Measurements from ENCODE around the gene ADD1. TPM values are rescaled to one million over a fixed set of nuclear protein-coding genes. Genes with fewer than 3 reads are reported as not detected.
A peak's percentile ranks its signal among the peaks of the same experiment; 100 is the strongest.
"Not testable (repeated sequence)": the region's sequence is repeated elsewhere in the genome, so short reads cannot be mapped to it uniquely, and the experiment has no call there.

Gene ADD1
- total RNA-seq, 4 donors from 2014 or later: 253 to 402 (median 311) TPM

- H3K27me3 ChIP-seq: no peaks in the 10 kb centered on the region
- WGBS: 79% methylated on average over 19 of the region's 20 CpGs
- TF ChIP-seq POLR2A (IDR thresholded peaks at IDR 0.05; ENCODE audit: low read depth): no peak
- TF ChIP-seq POLR2AphosphoS5 (IDR thresholded peaks at IDR 0.05): no peak
- TF ChIP-seq CTCF (IDR thresholded peaks at IDR 0.05): no peak
- no peak for TF ChIP-seq EP300 (IDR thresholded peaks at IDR 0.05)
- H3K36me3 ChIP-seq: peaks cover 27 to 54% (median 47%) of the 10 kb centered on the region in 4 donors
- H3K4me3 ChIP-seq: peak overlapping the region; percentile 82 to 97 (median 90)
- peaks cover 46 to 55% (median 55%) of the 10 kb centered on the region in 4 donors for H3K4me1 ChIP-seq
- intact Hi-C loops (cut with DNase I): loop anchor here (2.0 to 10.0 kb wide), 2 partner anchors 93 to 171 kb away; partner anchors contain the start of gene ADD1
- H3K9me3 ChIP-seq: no peaks in the 10 kb centered on the region
- peak overlapping the region; percentile 80 to 96 (median 94) for H3K27ac ChIP-seq (replicated peaks in 1 of 4)
- no peak for DNase-seq (ENCODE audit: extremely low spot score)
These were observed 92.4 kb downstream of the ADD1 start for GRCh38 chr4:2935762-2936743.

GRCh38 chr4:2936773-2937145, 93.1 kb downstream of the ADD1 start:
- WGBS: 64% methylated on average over 6 of the region's 6 CpGs
- peaks cover 34 to 54% (median 48%) of the 10 kb centered on the region in 4 donors for H3K36me3 ChIP-seq
- DNase-seq (ENCODE audit: extremely low spot score): no peak
- intact Hi-C loops (cut with DNase I): loop anchor here (10.0 kb wide), 1 partner anchor 172 kb away; no protein-coding TSS in a partner anchor
- H3K4me3 ChIP-seq: no peak overlapping the region
- TF ChIP-seq POLR2AphosphoS5 (IDR thresholded peaks at IDR 0.05): no peak
- TF ChIP-seq CTCF (IDR thresholded peaks at IDR 0.05): no peak
- TF ChIP-seq EP300 (IDR thresholded peaks at IDR 0.05): no peak
- TF ChIP-seq POLR2A (IDR thresholded peaks at IDR 0.05; ENCODE audit: low read depth): no peak
- H3K9me3 ChIP-seq: no peaks in the 10 kb centered on the region
- H3K27ac ChIP-seq (replicated peaks in 1 of 4): no peak overlapping the region
- H3K27me3 ChIP-seq: no peaks in the 10 kb centered on the region
- H3K4me1 ChIP-seq: peaks cover 39 to 48% (median 48%) of the 10 kb centered on the region in 4 donors

DNA sequence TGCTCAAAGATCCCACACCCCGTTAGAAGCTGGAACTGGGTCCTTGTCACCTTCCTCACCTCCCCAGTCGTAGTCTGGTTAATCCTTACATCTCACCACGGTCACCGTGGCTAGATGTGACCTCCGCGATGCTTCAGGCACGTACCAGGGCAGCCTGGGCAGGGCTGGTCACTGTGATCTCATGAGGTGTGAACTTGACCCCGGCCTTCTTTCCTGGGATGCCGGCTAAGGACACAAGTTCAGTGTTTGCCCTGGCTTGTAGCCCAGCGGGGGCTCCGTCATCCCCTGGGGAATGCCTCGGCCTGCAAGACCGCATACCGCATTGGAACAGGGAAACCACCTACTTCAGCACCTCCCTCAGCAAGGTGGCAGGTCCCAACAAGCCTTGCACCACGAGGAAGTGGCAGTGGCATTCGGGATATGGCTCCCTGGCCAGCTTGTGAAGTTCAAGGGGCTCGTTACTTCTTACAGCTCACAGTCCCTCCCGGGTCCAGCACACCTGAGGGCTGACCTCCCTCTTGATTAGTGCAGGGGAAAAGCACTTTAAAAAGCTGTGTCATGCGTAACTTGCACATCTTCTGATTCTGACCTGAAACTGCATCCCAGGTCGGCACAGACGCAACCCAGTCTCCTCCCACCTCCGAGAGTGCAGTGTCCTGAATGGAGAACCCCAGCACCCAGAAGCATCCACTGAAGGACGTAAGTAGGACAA, 93.7 kb downstream of the ADD1 start:
- peaks cover 37 to 57% (median 52%) of the 10 kb centered on the region in 4 donors for H3K36me3 ChIP-seq
- TF ChIP-seq POLR2AphosphoS5 (IDR thresholded peaks at IDR 0.05): peak in 1 of 2 donors; percentile 4
- no peak for TF ChIP-seq EP300 (IDR thresholded peaks at IDR 0.05)
- no peak for TF ChIP-seq POLR2A (IDR thresholded peaks at IDR 0.05; ENCODE audit: low read depth)
- TF ChIP-seq CTCF (IDR thresholded peaks at IDR 0.05): no peak
- intact Hi-C loops (cut with DNase I): loop anchor here (10.0 kb wide), 1 partner anchor 173 kb away; no protein-coding TSS in a partner anchor
- H3K27me3 ChIP-seq: no peaks in the 10 kb centered on the region
- 78% methylated on average over 23 of the region's 23 CpGs for WGBS
- no peak overlapping the region for H3K27ac ChIP-seq (replicated peaks in 1 of 4)
- H3K9me3 ChIP-seq: no peaks in the 10 kb centered on the region
- peaks cover 34 to 43% (median 42%) of the 10 kb centered on the region in 4 donors for H3K4me1 ChIP-seq
- H3K4me3 ChIP-seq: no peak overlapping the region
- no peak for DNase-seq (ENCODE audit: extremely low spot score)

DNA sequence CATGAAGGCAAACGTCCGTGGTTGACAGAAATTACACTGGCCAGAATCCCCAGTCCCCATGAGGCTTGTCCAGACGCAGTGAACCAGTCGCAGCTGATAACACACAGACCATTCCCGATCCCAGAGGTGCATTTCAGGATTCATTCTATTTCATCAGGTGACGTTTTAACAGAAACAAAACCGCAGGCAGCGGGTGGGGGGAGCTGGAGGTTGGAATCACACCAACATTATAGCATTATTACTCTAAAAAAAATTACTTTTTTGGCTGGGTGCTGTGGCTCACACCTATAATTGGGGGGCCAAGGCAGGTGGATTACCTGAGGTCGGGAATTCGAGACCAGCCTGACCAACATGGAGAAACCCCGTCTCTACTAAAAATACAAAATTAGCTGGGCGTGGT, 94.3 kb downstream of the ADD1 start:
- Histone ChIP-seq H3K9me3 (no peaks in the 10 kb centered on the region), H3K27me3 (no peaks in the 10 kb centered on the region), H3K36me3 (peaks cover 37 to 64% (median 59%) of the 10 kb centered on the region in 4 donors), H3K27ac (replicated peaks in 1 of 4) (no peak overlapping the region), H3K4me3 (no peak overlapping the region), H3K4me1 (peaks cover 28 to 36% (median 35%) of the 10 kb centered on the region in 4 donors)
- intact Hi-C loops (cut with DNase I): loop anchor here (10.0 kb wide), 1 partner anchor 173 kb away; no protein-coding TSS in a partner anchor
- no peak for DNase-seq (ENCODE audit: extremely low spot score)
- 86% methylated on average over 12 of the region's 12 CpGs for WGBS
- TF ChIP-seq CTCF (IDR thresholded peaks at IDR 0.05) (no peak), EP300 (IDR thresholded peaks at IDR 0.05) (no peak), POLR2AphosphoS5 (IDR thresholded peaks at IDR 0.05) (no peak), POLR2A (IDR thresholded peaks at IDR 0.05; ENCODE audit: low read depth) (no peak)

DNA sequence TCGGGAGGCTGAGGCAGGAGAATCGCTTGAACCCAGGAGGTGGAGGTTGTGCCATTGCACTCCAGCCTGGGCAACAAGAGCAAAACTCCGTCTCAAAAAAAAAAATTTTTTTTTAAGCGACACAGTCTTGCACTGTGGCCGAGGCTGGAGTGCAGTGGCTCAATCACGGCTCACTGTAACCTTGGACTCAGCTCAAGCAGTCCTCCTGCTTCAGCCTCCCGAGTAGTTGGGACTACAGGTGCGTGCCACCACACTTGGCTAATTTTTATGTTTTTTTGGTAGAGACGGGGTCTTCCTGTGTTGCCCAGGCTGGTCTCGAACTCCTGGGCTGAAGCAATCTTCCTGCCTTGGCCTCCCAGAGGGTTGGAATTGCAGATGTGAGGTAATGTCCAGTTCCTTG, 94.8 kb downstream of the ADD1 start:
- intact Hi-C loops (cut with DNase I): loop anchor here (10.0 kb wide), 1 partner anchor 174 kb away; no protein-coding TSS in a partner anchor
- 93% methylated on average over 8 of the region's 10 CpGs for WGBS
- not testable (repeated sequence) for H3K27ac ChIP-seq (replicated peaks in 1 of 4); H3K9me3 ChIP-seq; DNase-seq (ENCODE audit: extremely low spot score); H3K4me3 ChIP-seq; H3K27me3 ChIP-seq
- Histone ChIP-seq H3K36me3 (peaks cover 39 to 68% (median 63%) of the 10 kb centered on the region in 4 donors), H3K4me1 (peaks cover 25 to 32% (median 31%) of the 10 kb centered on the region in 4 donors)
